Mesenchymal stem cell (in vitro differentiated cells and primary cell): ENCODE data around the gene TNFSF4.

ENCODE experiments used
- DNase-seq: peaks from one replicate; pipeline ENCODE4 v3.0.0-alpha.2; 2013
- H2AFZ ChIP-seq: one replicate; pipeline ENCODE4 v1.6.1; 2013; ENCODE audit warnings: low read depth, mild to moderate bottlenecking, control low read depth, inconsistent platforms, low read length, moderate library complexity
- H2AK5ac ChIP-seq: 2 replicates; pipeline ENCODE4 v1.6.1; 2013; ENCODE audit warnings: low read length, moderate library complexity, mild to moderate bottlenecking, inconsistent platforms; ENCODE audit not compliant: severe bottlenecking
- H2BK120ac ChIP-seq: one replicate; pipeline ENCODE4 v1.6.1; 2013; ENCODE audit warnings: low read depth, mild to moderate bottlenecking, inconsistent platforms, low read length, moderate library complexity
- H2BK12ac ChIP-seq, 2 experiments: one replicate each; pipeline ENCODE4 v1.6.1; 2013; ENCODE audit warnings: inconsistent platforms in 2 of 2, low read length in 2 of 2, mild to moderate bottlenecking in 2 of 2, moderate library complexity in 2 of 2, control low read depth in 1 of 2
- H2BK15ac ChIP-seq: one replicate; pipeline ENCODE4 v1.6.1; 2013; ENCODE audit warnings: mild to moderate bottlenecking, low read depth, inconsistent platforms; ENCODE audit not compliant: poor library complexity, severe bottlenecking
- H2BK5ac ChIP-seq: 2 replicates; pipeline ENCODE4 v1.6.1; 2013; ENCODE audit warnings: low read depth, mild to moderate bottlenecking, low read length, control low read depth, inconsistent platforms; ENCODE audit not compliant: poor library complexity, severe bottlenecking
- H3K14ac ChIP-seq, 2 experiments: one replicate each; pipeline ENCODE4 v1.6.1; 2013; ENCODE audit warnings: inconsistent platforms in 2 of 2, low read length in 2 of 2, control low read depth in 1 of 2, mild to moderate bottlenecking in 1 of 2, moderate library complexity in 1 of 2
- H3K18ac ChIP-seq, 2 experiments: one replicate each; pipeline ENCODE4 v1.6.1; 2013; ENCODE audit warnings: inconsistent platforms in 2 of 2, low read length in 2 of 2, control low read depth in 1 of 2, low read depth in 1 of 2, mild to moderate bottlenecking in 1 of 2
- H3K23ac ChIP-seq, 2 experiments: one replicate each; pipeline ENCODE4 v1.6.1; 2013; ENCODE audit warnings: inconsistent platforms in 2 of 2, low read length in 2 of 2, mild to moderate bottlenecking in 2 of 2, moderate library complexity in 2 of 2, control low read depth in 1 of 2
- H3K27ac ChIP-seq: 2 replicates; pipeline ENCODE4 v1.5.1; 2013; ENCODE audit warnings: mild to moderate bottlenecking, moderate library complexity, low read length, control low read depth, inconsistent platforms; ENCODE audit not compliant: poor library complexity, severe bottlenecking
- H3K27me3 ChIP-seq, 2 experiments: 2 replicates each; pipeline versions ENCODE4 v1.6.1 to v1.7.0; 2013; ENCODE audit warnings: low read length in 2 of 2, mild to moderate bottlenecking in 2 of 2, moderate library complexity in 2 of 2, control low read depth in 1 of 2, inconsistent platforms in 1 of 2; ENCODE audit not compliant: control insufficient read depth in 1 of 2, insufficient read depth in 1 of 2
- H3K36me3 ChIP-seq, 2 experiments: 2 replicates each; pipeline versions ENCODE4 v1.6.1 to v1.7.0; 2013; ENCODE audit warnings: low read length in 2 of 2, control low read depth in 1 of 2, inconsistent platforms in 1 of 2, low read depth in 1 of 2, mild to moderate bottlenecking in 1 of 2; ENCODE audit not compliant: insufficient read depth in 2 of 2, control insufficient read depth in 1 of 2
- H3K4ac ChIP-seq, 2 experiments: one replicate each; pipeline ENCODE4 v1.6.1; 2013; ENCODE audit warnings: inconsistent platforms in 2 of 2, low read length in 2 of 2, mild to moderate bottlenecking in 2 of 2, moderate library complexity in 2 of 2, control low read depth in 1 of 2, low read depth in 1 of 2
- H3K4me1 ChIP-seq: 2 replicates; pipeline ENCODE4 v1.6.1; 2013; ENCODE audit warnings: low read depth, low read length, control low read depth; ENCODE audit not compliant: control insufficient read depth, insufficient read depth
- H3K4me2 ChIP-seq: 2 replicates; pipeline ENCODE4 v1.6.1; 2013; ENCODE audit warnings: low read length, mild to moderate bottlenecking, inconsistent platforms; ENCODE audit not compliant: poor library complexity, severe bottlenecking
- H3K4me3 ChIP-seq, 2 experiments: 2 replicates each; pipeline versions ENCODE4 v1.5.1 to v1.7.0; 2013; ENCODE audit warnings: low read length in 2 of 2, mild to moderate bottlenecking in 2 of 2, control low read depth in 1 of 2, low read depth in 1 of 2; ENCODE audit not compliant: insufficient read depth in 1 of 2
- H3K79me1 ChIP-seq: replicated peaks from 2 replicates; pipeline ENCODE4 v1.6.1; 2013; ENCODE audit warnings: mild to moderate bottlenecking, control low read depth, low read length, inconsistent platforms; ENCODE audit not compliant: poor library complexity, severe bottlenecking
- H3K9ac ChIP-seq: 2 replicates; pipeline ENCODE4 v1.7.0; 2013; ENCODE audit warnings: mild to moderate bottlenecking, low read length, moderate library complexity
- H3K9me3 ChIP-seq: 2 replicates; pipeline ENCODE4 v1.7.0; 2013; ENCODE audit warnings: mild to moderate bottlenecking, low read length; ENCODE audit not compliant: control insufficient read depth
- H4K8ac ChIP-seq: one replicate; pipeline ENCODE4 v1.6.1; 2013; ENCODE audit warnings: inconsistent platforms, mild to moderate bottlenecking, low read length, moderate library complexity
- H4K91ac ChIP-seq: one replicate; pipeline ENCODE4 v1.6.1; 2013; ENCODE audit warnings: mild to moderate bottlenecking, low read length, inconsistent platforms
- WGBS: methylation state at CpG from one replicate; pipeline ENCODE4 v1.1.7; 2013; ENCODE audit warnings: mixed read lengths; 5-methylcytosine and 5-hydroxymethylcytosine counted together

TNFSF4 gene

DNA sequence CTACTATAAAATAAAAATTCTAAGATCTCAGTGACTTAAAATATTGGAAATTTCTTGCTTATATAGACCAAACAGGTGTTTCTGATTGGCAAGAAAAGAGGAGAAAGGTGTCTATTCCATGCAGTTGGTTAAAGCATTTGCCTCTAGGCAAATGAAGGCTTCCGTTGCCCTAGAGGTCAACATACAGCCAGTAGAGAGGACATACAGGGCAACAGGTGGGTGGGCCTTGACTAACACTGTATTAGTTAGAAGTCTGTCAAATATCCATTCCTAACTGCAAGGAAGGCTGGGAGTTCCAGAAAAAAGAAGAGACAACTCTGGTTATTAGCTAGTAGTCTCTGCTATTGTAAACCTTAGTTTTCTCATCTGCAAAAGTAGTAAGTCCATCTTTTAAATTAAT is 43.0 kb downstream of the TNFSF4 start:
- Histone ChIP-seq H3K36me3 (no peaks in the 10 kb centered on the region), H2BK12ac (no peak overlapping the region), H3K14ac (no peak overlapping the region), H3K9ac (no peak overlapping the region), H4K8ac (no peak overlapping the region), H3K27me3 (no peaks in the 10 kb centered on the region), H2BK15ac (no peak overlapping the region), H2BK5ac (no peak overlapping the region), H2AFZ (no peak overlapping the region), H2AK5ac (no peak overlapping the region), H3K9me3 (no peaks in the 10 kb centered on the region), H3K4me2 (no peak overlapping the region), H3K23ac (no peak overlapping the region), H3K4me3 (no peak overlapping the region), H3K4ac (no peak overlapping the region), H4K91ac (no peak overlapping the region), H3K18ac (peak overlapping the region in 1 of 2 experiments; percentile 61), H3K4me1 (no peaks in the 10 kb centered on the region), H3K79me1 (no peaks in the 10 kb centered on the region), H2BK120ac (no peak overlapping the region), H3K27ac (peak overlapping the region; percentile 55)
- DNase-seq, result no peak
- 90% methylated on average over 1 of the region's 1 CpG for WGBS

DNA sequence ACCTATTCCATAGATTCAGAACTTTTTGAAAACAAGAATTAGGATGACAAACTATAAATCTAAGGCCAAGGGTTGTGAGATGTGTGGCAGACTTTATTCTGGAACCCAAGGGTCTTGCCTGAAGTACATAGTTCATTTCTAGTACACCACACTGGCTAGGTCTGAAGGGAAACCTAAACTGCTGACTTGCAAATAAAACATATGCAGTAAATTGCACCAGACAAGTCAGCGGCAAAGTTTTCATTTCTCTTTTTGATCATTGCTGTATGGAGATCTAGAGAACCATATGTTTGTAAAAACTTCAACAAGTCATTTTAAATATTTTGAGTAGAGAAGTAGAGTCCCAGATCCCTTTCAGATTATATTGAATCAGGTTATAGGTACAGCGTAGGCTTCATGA is 43.9 kb downstream of the TNFSF4 start:
- no peak overlapping the region for H3K23ac ChIP-seq
- H2AFZ ChIP-seq, result no peak overlapping the region
- H3K18ac ChIP-seq, result no peak overlapping the region
- WGBS, result 100% methylated on average over 1 of the region's 2 CpGs
- no peak overlapping the region for H2AK5ac ChIP-seq
- H3K4me2 ChIP-seq, result no peak overlapping the region
- no peaks in the 10 kb centered on the region for H3K9me3 ChIP-seq
- H2BK12ac ChIP-seq, result no peak overlapping the region
- H3K27me3 ChIP-seq, result no peaks in the 10 kb centered on the region
- H3K4ac ChIP-seq, result no peak overlapping the region
- H4K8ac ChIP-seq, result no peak overlapping the region
- no peak overlapping the region for H3K4me3 ChIP-seq
- no peak overlapping the region for H3K9ac ChIP-seq
- H3K14ac ChIP-seq, result no peak overlapping the region
- H3K27ac ChIP-seq, result no peak overlapping the region
- H4K91ac ChIP-seq, result no peak overlapping the region
- no peak overlapping the region for H2BK120ac ChIP-seq
- no peak for DNase-seq
- no peaks in the 10 kb centered on the region for H3K36me3 ChIP-seq
- no peak overlapping the region for H2BK15ac ChIP-seq
- no peak overlapping the region for H2BK5ac ChIP-seq
- H3K4me1 ChIP-seq, result no peaks in the 10 kb centered on the region
- no peaks in the 10 kb centered on the region for H3K79me1 ChIP-seq

DNA sequence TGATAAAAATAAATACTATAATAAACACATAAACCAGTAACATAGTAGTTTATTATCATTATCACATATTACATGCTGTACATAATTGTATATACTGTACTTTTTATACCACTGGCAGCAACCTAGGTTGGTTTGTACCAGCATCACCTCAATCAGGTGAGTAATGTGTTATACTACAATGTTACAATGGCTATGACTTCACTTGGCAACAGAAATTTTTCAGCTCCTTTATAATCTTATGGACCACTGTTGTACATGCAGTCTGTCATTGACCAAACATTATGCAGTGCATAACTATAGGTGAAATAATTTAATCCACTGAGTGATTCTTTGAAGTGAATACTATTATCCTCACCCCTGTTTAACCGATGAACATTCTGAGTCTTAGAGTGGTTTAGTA is 44.5 kb downstream of the TNFSF4 start:
- Histone ChIP-seq H3K9ac (no peak overlapping the region), H3K9me3 (no peaks in the 10 kb centered on the region), H3K27me3 (no peaks in the 10 kb centered on the region), H3K14ac (no peak overlapping the region), H2BK15ac (no peak overlapping the region), H2AK5ac (no peak overlapping the region), H3K36me3 (no peaks in the 10 kb centered on the region), H2BK12ac (no peak overlapping the region), H4K91ac (no peak overlapping the region), H3K4me3 (no peak overlapping the region), H3K4ac (no peak overlapping the region), H3K4me2 (no peak overlapping the region), H3K4me1 (no peaks in the 10 kb centered on the region), H2AFZ (no peak overlapping the region), H4K8ac (no peak overlapping the region), H3K79me1 (no peaks in the 10 kb centered on the region), H2BK5ac (peak overlapping the region; percentile 66), H2BK120ac (no peak overlapping the region), H3K27ac (no peak overlapping the region), H3K23ac (no peak overlapping the region), H3K18ac (no peak overlapping the region)
- no CpG with 5 or more reads among the region's 1 CpG for WGBS
- no peak for DNase-seq

DNA sequence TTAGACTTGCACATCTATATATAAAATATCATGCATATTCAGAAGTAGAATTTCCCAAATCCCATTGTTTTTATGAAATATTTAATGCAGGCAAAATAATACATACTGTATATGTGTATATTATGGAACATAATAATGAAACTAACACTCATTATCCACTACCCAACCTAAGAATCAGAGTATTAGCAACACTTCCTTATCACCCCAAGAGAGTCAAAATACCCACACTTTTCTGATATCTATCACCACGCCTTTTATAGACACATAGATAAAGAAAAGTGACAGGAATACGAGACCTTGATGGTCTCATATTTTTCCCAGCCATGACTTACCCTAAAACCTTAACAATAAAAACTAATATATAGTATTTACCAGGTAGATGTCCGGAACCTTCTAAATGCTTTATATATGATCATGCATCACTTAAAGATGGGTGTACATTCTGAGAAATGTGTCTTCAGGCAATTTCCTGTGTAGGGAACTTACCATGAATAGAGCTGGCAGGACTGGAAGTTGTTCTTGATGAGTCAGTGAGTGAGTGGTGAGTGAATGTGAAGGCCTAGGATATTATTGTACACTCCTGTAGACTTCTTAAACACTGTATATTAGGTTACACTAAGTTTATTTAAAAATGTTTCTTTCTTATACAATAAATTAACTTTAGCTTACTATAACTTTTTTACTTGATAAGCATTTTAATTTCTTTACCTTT is 45.5 kb downstream of the TNFSF4 start:
- WGBS, result 100% methylated on average over 2 of the region's 3 CpGs
- H3K27me3 ChIP-seq, result no peaks in the 10 kb centered on the region
- H2AFZ ChIP-seq, result no peak overlapping the region
- no peak overlapping the region for H2BK5ac ChIP-seq
- no peaks in the 10 kb centered on the region for H3K4me1 ChIP-seq
- no peak overlapping the region for H4K8ac ChIP-seq
- peak; percentile 52 for DNase-seq
- no peak overlapping the region for H3K14ac ChIP-seq
- no peak overlapping the region for H3K4ac ChIP-seq
- no peaks in the 10 kb centered on the region for H3K9me3 ChIP-seq
- no peaks in the 10 kb centered on the region for H3K79me1 ChIP-seq
- H3K9ac ChIP-seq, result no peak overlapping the region
- H3K4me2 ChIP-seq, result no peak overlapping the region
- H2BK15ac ChIP-seq, result no peak overlapping the region
- H2AK5ac ChIP-seq, result no peak overlapping the region
- H3K4me3 ChIP-seq, result no peak overlapping the region
- no peak overlapping the region for H2BK120ac ChIP-seq
- no peak overlapping the region for H4K91ac ChIP-seq
- H3K36me3 ChIP-seq, result no peaks in the 10 kb centered on the region
- no peak overlapping the region for H3K18ac ChIP-seq
- no peak overlapping the region for H3K23ac ChIP-seq
- H3K27ac ChIP-seq, result no peak overlapping the region
- H2BK12ac ChIP-seq, result no peak overlapping the region
